Endothelial cell (in vitro differentiated cells): ENCODE measurements around the gene LAP3. TPM values are rescaled to one million over a fixed set of nuclear protein-coding genes. Genes with fewer than 3 reads are reported as not detected.

Experiments used
- DNase-seq: peaks from one replicate; pipeline ENCODE4 v3.0.0; 2021; ENCODE audit warnings: low spot score
- H3K27ac Mint-ChIP-seq: one replicate; pipeline ENCODE4 v1.8.0; 2021; ENCODE audit warnings: mixed read lengths, inconsistent platforms; ENCODE audit not compliant: unreplicated experiment
- H3K27me3 Mint-ChIP-seq: one replicate; pipeline ENCODE4 v1.8.0; 2021; ENCODE audit warnings: mild to moderate bottlenecking, moderate library complexity, mixed read lengths, inconsistent platforms; ENCODE audit not compliant: unreplicated experiment
- H3K36me3 Mint-ChIP-seq: one replicate; pipeline ENCODE4 v1.8.0; 2021; ENCODE audit warnings: mild to moderate bottlenecking, low read depth, mixed read lengths, inconsistent platforms; ENCODE audit not compliant: unreplicated experiment
- H3K4me1 Mint-ChIP-seq: one replicate; pipeline ENCODE4 v1.8.0; 2021; ENCODE audit warnings: mild to moderate bottlenecking, mixed read lengths, inconsistent platforms; ENCODE audit not compliant: unreplicated experiment
- H3K4me3 Mint-ChIP-seq: one replicate; pipeline ENCODE4 v1.8.0; 2021; ENCODE audit warnings: mild to moderate bottlenecking, mixed read lengths, inconsistent platforms; ENCODE audit not compliant: unreplicated experiment
- H3K9me3 Mint-ChIP-seq: one replicate; pipeline ENCODE4 v1.8.0; 2021; ENCODE audit warnings: mixed read lengths, inconsistent platforms; ENCODE audit not compliant: unreplicated experiment
- CTCF ChIP-seq: fragments of 200-600 bp; sonication (generic); IDR thresholded peaks from one replicate; pipeline ENCODE4 v1.5.0; 2021; ENCODE audit warnings: antibody characterized with exemption; ENCODE audit not compliant: unreplicated experiment
- total RNA-seq: library from RNA; stranded (reverse); fragmentation: NEBNext Ultra II Directional; extraction: Animal tissue kit (Norgen Biotek cat#: 25700); gene quantifications from one replicate; pipeline ENCODE4 v1.2.1, GENCODE V29; 2021; ENCODE audit not compliant: unreplicated experiment

LAP3 gene
- total RNA-seq, 1 donor from 2014 or later, result 150 TPM

- no peak for DNase-seq
- Mint-ChIP-seq H3K27ac (no peak overlapping the region), H3K4me3 (no peak overlapping the region), H3K9me3 (no peaks in the 10 kb centered on the region), H3K4me1 (peaks cover 7% of the 10 kb centered on the region), H3K27me3 (no peaks in the 10 kb centered on the region), H3K36me3 (peaks cover 41% of the 10 kb centered on the region)
- no peak for TF ChIP-seq CTCF
Measured at GRCh38 chr4:17595471-17596005, 18.5 kb downstream of the LAP3 start.

- H3K27ac Mint-ChIP-seq, result peak overlapping the region; percentile 18
- no peak overlapping the region for H3K4me3 Mint-ChIP-seq
- peaks cover 37% of the 10 kb centered on the region for H3K36me3 Mint-ChIP-seq
- H3K9me3 Mint-ChIP-seq, result no peaks in the 10 kb centered on the region
- DNase-seq, result peak; percentile 22
- peak; percentile 38 for TF ChIP-seq CTCF
- no peaks in the 10 kb centered on the region for H3K27me3 Mint-ChIP-seq
- H3K4me1 Mint-ChIP-seq, result no peaks in the 10 kb centered on the region
Measured at GRCh38 chr4:17597517-17597916, 20.5 kb downstream of the LAP3 start.

GRCh38 chr4:17599826-17600225, 22.8 kb downstream of the LAP3 start:
- Mint-ChIP-seq H3K9me3 (no peaks in the 10 kb centered on the region), H3K4me3 (peak overlapping the region; percentile 14), H3K27ac (no peak overlapping the region), H3K36me3 (peaks cover 34% of the 10 kb centered on the region), H3K27me3 (no peaks in the 10 kb centered on the region), H3K4me1 (no peaks in the 10 kb centered on the region)
- DNase-seq, result no peak
- TF ChIP-seq CTCF, result no peak

GRCh38 chr4:17605236-17605635, 28.2 kb downstream of the LAP3 start:
- H3K4me3 Mint-ChIP-seq, result peak overlapping the region; percentile 8
- H3K9me3 Mint-ChIP-seq, result no peaks in the 10 kb centered on the region
- H3K4me1 Mint-ChIP-seq, result no peaks in the 10 kb centered on the region
- no peak overlapping the region for H3K27ac Mint-ChIP-seq
- H3K27me3 Mint-ChIP-seq, result no peaks in the 10 kb centered on the region
- TF ChIP-seq CTCF, result no peak
- H3K36me3 Mint-ChIP-seq, result peaks cover 24% of the 10 kb centered on the region
- no peak for DNase-seq

GRCh38 chr4:17613761-17614415, 36.9 kb downstream of the LAP3 start:
- peak overlapping the region; percentile 98 for H3K27ac Mint-ChIP-seq
- no peak for DNase-seq
- no peak for TF ChIP-seq CTCF
- H3K4me3 Mint-ChIP-seq, result peak overlapping the region; percentile 99
- peaks cover 29% of the 10 kb centered on the region for H3K4me1 Mint-ChIP-seq
- peaks cover 13% of the 10 kb centered on the region for H3K27me3 Mint-ChIP-seq
- no peaks in the 10 kb centered on the region for H3K9me3 Mint-ChIP-seq
- peaks cover 17% of the 10 kb centered on the region for H3K36me3 Mint-ChIP-seq
